NT2/D1 (cell line): ENCODE measurements around the gene TIGD4.

Experiments
- SUZ12 ChIP-seq: IDR thresholded peaks from 2 replicates; pipeline ENCODE4 v1.6.1; 2011; ENCODE audit not compliant: insufficient read length, insufficient read depth; ENCODE audit errors: extremely low read depth
- ZNF274 ChIP-seq: IDR thresholded peaks from 2 replicates; pipeline ENCODE4 v1.6.1; 2011; ENCODE audit warnings: mild to moderate bottlenecking, low read depth, low read length

GRCh38 chr4:152819026-152819645 lies 39.6 kb upstream of the TIGD4 start:
- TF ChIP-seq SUZ12: no peak
- TF ChIP-seq ZNF274: no peak
